ENCODE results near the gene CLCN3. TPM values are rescaled to one million over a fixed set of nuclear protein-coding genes. Genes with fewer than 3 reads are reported as not detected.
A peak's percentile ranks its signal among the peaks of the same experiment; 100 is the strongest.

CLCN3 gene
- total and polyA plus RNA-seq, 9 of the 15 experiments (the other 6 are each of a cell fraction or from before 2014, with no cell fraction given), result 12.7 to 60.6 (median 38.5) TPM

DNA sequence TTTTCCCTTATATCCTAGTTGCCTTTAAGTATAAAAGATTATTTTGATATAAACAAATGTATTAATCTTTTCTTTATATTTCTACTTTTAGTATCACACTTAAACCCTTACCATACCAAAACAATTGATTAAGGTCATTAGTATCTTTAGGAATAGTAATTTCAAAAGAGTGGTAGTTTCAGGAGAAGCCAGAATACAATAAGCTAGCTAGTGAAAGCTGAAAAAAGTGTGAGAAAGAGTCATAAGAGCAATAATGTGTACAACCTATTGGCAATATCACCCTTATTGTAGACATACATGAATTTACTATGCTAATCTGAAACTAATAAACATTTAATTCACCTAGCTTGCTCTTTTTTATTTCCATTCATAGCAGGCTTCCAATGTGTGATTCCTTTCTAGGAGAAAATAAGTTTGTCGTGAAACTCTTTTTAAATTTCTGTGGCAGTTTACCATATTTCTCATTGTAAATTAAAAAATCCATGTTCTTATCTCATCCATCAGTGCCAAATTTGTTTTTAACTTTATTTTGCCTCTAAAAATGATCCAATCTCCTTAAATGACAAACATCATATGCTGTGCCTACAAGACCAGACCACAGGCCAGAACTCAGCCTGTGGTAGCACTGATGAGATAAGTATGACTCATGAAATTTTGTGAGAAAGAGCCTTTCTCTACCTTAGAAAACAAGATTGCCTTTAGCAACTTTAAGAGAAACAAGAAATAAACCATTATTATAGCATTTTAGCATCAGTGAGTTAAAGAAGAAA is 16.1 kb upstream of the CLCN3 start:
- Histone ChIP-seq H3K9ac (ENCODE audit: insufficient read depth in 1 of 2, low read depth in 2 of 2, low read length in 2 of 2) (peak overlapping the region in 1 of 2 experiments; percentile 70; a peak in 2 of 4 replicates), H3K27ac (ENCODE audit: extremely low read depth, low read depth, low read length) (peak overlapping the region; percentile 79; the same call in 2 of the 3 replicates), H3K9me1 (ENCODE audit: control insufficient read depth, insufficient read depth, low read length) (no peaks in the 10 kb centered on the region), H2AFZ (ENCODE audit: low read depth, low read length) (no peak overlapping the region; the same call in 1 of the 2 replicates), H3K27me3 (ENCODE audit: control insufficient read depth in 2 of 2, insufficient read depth in 2 of 2, low read length in 2 of 2) (no peaks in the 10 kb centered on the region), H3K4me1 (replicated peaks in 1 of 2; ENCODE audit: control insufficient read depth in 2 of 2, insufficient read depth in 2 of 2, low read length in 2 of 2) (peaks cover 0 to 17% of the 10 kb centered on the region in 2 experiments; a peak in 3 of 5 replicates), H3K79me2 (ENCODE audit: control insufficient read depth, insufficient read depth, low read length) (peaks cover 62% of the 10 kb centered on the region), H3K9me3 (replicated peaks; ENCODE audit: control insufficient read depth, insufficient read depth, low read depth, low read length) (no peaks in the 10 kb centered on the region), H4K20me1 (replicated peaks; ENCODE audit: control insufficient read depth, insufficient read depth, low read length) (no peaks in the 10 kb centered on the region), H3K36me3 (ENCODE audit: control insufficient read depth, insufficient read depth, low read length) (peaks cover 39% of the 10 kb centered on the region), H3K4me3 (no peak overlapping the region), H3K4me2 (ENCODE audit: insufficient read depth, low read length) (peak overlapping the region; percentile 7; the same call in 1 of the 2 replicates)
- DNase-seq (ENCODE audit: extremely low read depth in 1 of 4, low spot score in 3 of 4), result peak; percentile 52 to 82 (median 65)
- CTCF ChIA-PET (ENCODE audit: low intra/inter-chr PET ratio), result no interaction called here
- intact Hi-C loops (cut with micrococcal nuclease), result no loop called here
- FAIRE-seq, result peak; percentile 95
- WGBS (ENCODE audit: insufficient coverage, low coverage, missing lambda C conversion rate), result 8% methylated on average over 1 of the region's 1 CpG
- ATAC-seq, result peak; percentile 91
- in situ Hi-C loops (cut with MboI), result loop anchor here (25.0 kb wide), 1 partner anchor 433 kb away; the partner anchor contains the start of gene MFAP3L
- POLR2A ChIA-PET, result no interaction called here
- no TSS peak for BruUV-seq (replicated peaks)
- TF ChIP-seq MED1 (CRISPR knock-in tag; IDR thresholded peaks at IDR 0.05; ENCODE audit: borderline replicate concordance), result no peak
- TF ChIP-seq ZNF23 (CRISPR knock-in tag; IDR thresholded peaks at IDR 0.05), result no peak
- no peak for TF ChIP-seq CREBBP (IDR thresholded peaks at IDR 0.05; ENCODE audit: low read depth, low read length)
- TF ChIP-seq ZNF212 (CRISPR knock-in tag; IDR thresholded peaks at IDR 0.05), result no peak
- TF ChIP-seq KLF10 (CRISPR knock-in tag; IDR thresholded peaks at IDR 0.05), result no peak
- no peak for TF ChIP-seq PTRF (tag; IDR thresholded peaks at IDR 0.05)
- TF ChIP-seq ARID4B (CRISPR knock-in tag; IDR thresholded peaks at IDR 0.05), result no peak
- no peak for TF ChIP-seq TCFL5 (CRISPR knock-in tag; conservative IDR thresholded peaks at IDR 0.05)
- TF ChIP-seq ZNF41 (CRISPR knock-in tag; conservative IDR thresholded peaks at IDR 0.05), result no peak
- TF ChIP-seq, protein P1, sequence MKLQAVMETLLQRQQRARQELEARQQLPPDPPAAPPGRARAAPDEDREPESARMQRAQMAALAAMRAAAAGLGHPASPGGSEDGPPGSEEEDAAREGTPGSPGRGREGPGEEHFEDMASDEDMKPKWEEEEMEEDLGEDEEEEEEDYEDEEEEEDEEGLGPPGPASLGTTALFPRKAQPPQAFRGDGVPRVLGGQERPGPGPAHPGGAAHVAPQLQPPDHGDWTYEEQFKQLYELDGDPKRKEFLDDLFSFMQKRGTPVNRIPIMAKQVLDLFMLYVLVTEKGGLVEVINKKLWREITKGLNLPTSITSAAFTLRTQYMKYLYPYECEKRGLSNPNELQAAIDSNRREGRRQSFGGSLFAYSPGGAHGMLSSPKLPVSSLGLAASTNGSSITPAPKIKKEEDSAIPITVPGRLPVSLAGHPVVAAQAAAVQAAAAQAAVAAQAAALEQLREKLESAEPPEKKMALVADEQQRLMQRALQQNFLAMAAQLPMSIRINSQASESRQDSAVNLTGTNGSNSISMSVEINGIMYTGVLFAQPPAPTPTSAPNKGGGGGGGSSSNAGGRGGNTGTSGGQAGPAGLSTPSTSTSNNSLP (IDR thresholded peaks at IDR 0.05; ENCODE audit: borderline replicate concordance, low read depth, low read length), result peak; percentile 53; the same call in 1 of the 2 replicates
- no peak for TF ChIP-seq THRAP3 (IDR thresholded peaks at IDR 0.05; ENCODE audit: borderline replicate concordance)
- 0 out of 4 replicates have a peak, but pooled peaks of 1 of the 2 experiments have one; percentile 45 for TF ChIP-seq ARNT (IDR thresholded peaks at IDR 0.05)
- TF ChIP-seq TCF3 (CRISPR knock-in tag; IDR thresholded peaks at IDR 0.05), result peak; percentile 57

Data from K562 (cell line).